H9 (cell line): Measurements from ENCODE around the gene PRR36. TPM values are rescaled to one million over a fixed set of nuclear protein-coding genes. Genes with fewer than 3 reads are reported as not detected.

Experiments
- DNase-seq: peaks from one replicate; pipeline ENCODE4 v3.0.0-alpha.2; 2017
- H2AFZ ChIP-seq: one replicate; pipeline ENCODE4 v1.6.1; 2013; ENCODE audit warnings: mild to moderate bottlenecking, low read length, control low read depth, moderate library complexity
- H2AK5ac ChIP-seq: 2 replicates; pipeline ENCODE4 v1.6.1; 2013; ENCODE audit warnings: low read length, control low read depth, mixed read lengths; ENCODE audit not compliant: insufficient read length
- H2BK120ac ChIP-seq: one replicate; pipeline ENCODE4 v1.6.1; 2013; ENCODE audit warnings: low read depth, mild to moderate bottlenecking, low read length, control low read depth, inconsistent platforms; ENCODE audit not compliant: poor library complexity, severe bottlenecking
- H2BK12ac ChIP-seq: 2 replicates; pipeline ENCODE4 v1.6.1; 2013; ENCODE audit warnings: low read length, control low read depth, mixed read lengths, low read depth; ENCODE audit not compliant: insufficient read length
- H2BK15ac ChIP-seq: 2 replicates; pipeline ENCODE4 v1.6.1; 2013; ENCODE audit warnings: low read depth, low read length, control low read depth
- H2BK20ac ChIP-seq: one replicate; pipeline ENCODE4 v1.6.1; 2013; ENCODE audit warnings: low read depth, mild to moderate bottlenecking, low read length, control low read depth, inconsistent platforms; ENCODE audit not compliant: poor library complexity, severe bottlenecking
- H2BK5ac ChIP-seq: 2 replicates; pipeline ENCODE4 v1.6.1; 2013; ENCODE audit warnings: low read length, control low read depth, mixed read lengths; ENCODE audit not compliant: insufficient read length
- H3K14ac ChIP-seq: 2 replicates; pipeline ENCODE4 v1.6.1; 2013; ENCODE audit warnings: low read length, control low read depth; ENCODE audit not compliant: insufficient read depth
- H3K18ac ChIP-seq: 2 replicates; pipeline ENCODE4 v1.6.1; 2013; ENCODE audit warnings: low read depth, mild to moderate bottlenecking, mixed read lengths, low read length, control low read depth; ENCODE audit not compliant: insufficient read length
- H3K23ac ChIP-seq: 2 replicates; pipeline ENCODE4 v1.6.1; 2013; ENCODE audit warnings: low read length, control low read depth, mixed read lengths, low read depth; ENCODE audit not compliant: insufficient read length
- H3K23me2 ChIP-seq: 2 replicates; pipeline ENCODE4 v1.6.1; 2013; ENCODE audit warnings: low read depth, mild to moderate bottlenecking, mixed read lengths, low read length, control low read depth; ENCODE audit not compliant: insufficient read length, poor library complexity, severe bottlenecking
- H3K27ac ChIP-seq: 2 replicates; pipeline ENCODE4 v1.5.1; 2013; ENCODE audit warnings: low read length, control low read depth, mixed read lengths, low read depth; ENCODE audit not compliant: insufficient read length
- H3K27me3 ChIP-seq: 2 replicates; pipeline ENCODE4 v1.6.1; 2013; ENCODE audit warnings: low read length, control low read depth, inconsistent platforms; ENCODE audit not compliant: insufficient read depth
- H3K4ac ChIP-seq: 2 replicates; pipeline ENCODE4 v1.6.1; 2013; ENCODE audit warnings: low read depth, mild to moderate bottlenecking, control low read depth, inconsistent platforms, low read length, moderate library complexity
- H3K4me1 ChIP-seq: 2 replicates; pipeline ENCODE4 v1.6.1; 2013; ENCODE audit warnings: low read length, control low read depth, inconsistent platforms; ENCODE audit not compliant: insufficient read depth
- H3K4me2 ChIP-seq: 2 replicates; pipeline ENCODE4 v1.6.1; 2013; ENCODE audit warnings: low read length, control low read depth, mixed read lengths; ENCODE audit not compliant: insufficient read length, insufficient read depth
- H3K56ac ChIP-seq: 2 replicates; pipeline ENCODE4 v1.6.1; 2013; ENCODE audit warnings: low read depth, mild to moderate bottlenecking, mixed read lengths, low read length, control low read depth; ENCODE audit not compliant: insufficient read length
- H3K79me1 ChIP-seq: 2 replicates; pipeline ENCODE4 v1.6.1; 2013; ENCODE audit warnings: low read depth, mild to moderate bottlenecking, moderate library complexity, low read length, control low read depth, inconsistent platforms; ENCODE audit not compliant: insufficient read depth, poor library complexity, severe bottlenecking
- H3K79me2 ChIP-seq: 2 replicates; pipeline ENCODE4 v1.6.1; 2013; ENCODE audit warnings: low read length, control low read depth, inconsistent platforms; ENCODE audit not compliant: insufficient read depth
- H3K9ac ChIP-seq: 2 replicates; pipeline ENCODE4 v1.6.1; 2013; ENCODE audit warnings: low read length, control low read depth, mixed read lengths; ENCODE audit not compliant: insufficient read length; ENCODE audit errors: extremely low read depth
- H3K9me3 ChIP-seq: one replicate; pipeline ENCODE4 v1.6.1; 2013; ENCODE audit warnings: low read depth, low read length, inconsistent platforms; ENCODE audit not compliant: control insufficient read depth
- H3T11ph ChIP-seq: one replicate; pipeline ENCODE4 v1.6.1; 2013; ENCODE audit warnings: mild to moderate bottlenecking, low read length, control low read depth, inconsistent platforms
- H4K20me1 ChIP-seq: one replicate; pipeline ENCODE4 v1.6.1; 2013; ENCODE audit not compliant: control insufficient read depth, insufficient read length, insufficient read depth
- H4K5ac ChIP-seq: 2 replicates; pipeline ENCODE4 v1.6.1; 2013; ENCODE audit warnings: low read depth, mild to moderate bottlenecking, mixed read lengths, low read length, control low read depth; ENCODE audit not compliant: insufficient read length
- H4K8ac ChIP-seq: replicated peaks from 2 replicates; pipeline ENCODE4 v1.6.1; 2013; ENCODE audit warnings: low read length, control low read depth, mixed read lengths, low read depth; ENCODE audit not compliant: insufficient read length
- H4K91ac ChIP-seq: 2 replicates; pipeline ENCODE4 v1.6.1; 2013; ENCODE audit warnings: low read depth, mild to moderate bottlenecking, moderate library complexity, mixed read lengths, low read length, control low read depth; ENCODE audit not compliant: insufficient read length
- H3K27ac Mint-ChIP-seq, 3 experiments: 2 replicates in 2 of 3; 3 replicates in 1 of 3; pipeline ENCODE4 v1.8.0; 2020 to 2021; ENCODE audit warnings: mixed read lengths in 3 of 3, mild to moderate bottlenecking in 1 of 3, moderate library complexity in 1 of 3
- H3K27me3 Mint-ChIP-seq: 2 replicates; pipeline ENCODE4 v1.8.0; 2021; ENCODE audit warnings: low read depth, mild to moderate bottlenecking, moderate library complexity, mixed read lengths
- H3K36me3 Mint-ChIP-seq, 3 experiments: 2 replicates in 2 of 3; 3 replicates in 1 of 3; pipeline ENCODE4 v1.8.0; 2020 to 2021; ENCODE audit warnings: low read depth in 3 of 3, mixed read lengths in 3 of 3; ENCODE audit not compliant: insufficient read depth in 1 of 3
- H3K4me1 Mint-ChIP-seq, 2 experiments: 2 replicates each; pipeline ENCODE4 v1.8.0; 2020; ENCODE audit warnings: mixed read lengths in 2 of 2
- H3K4me3 Mint-ChIP-seq, 2 experiments: 2 replicates in 1 of 2; 3 replicates in 1 of 2; pipeline ENCODE4 v1.8.0; 2020 to 2021; ENCODE audit warnings: mild to moderate bottlenecking in 2 of 2, mixed read lengths in 2 of 2, moderate library complexity in 1 of 2
- H3K9me3 Mint-ChIP-seq, 2 experiments: 2 replicates in 1 of 2; 3 replicates in 1 of 2; pipeline ENCODE4 v1.8.0; 2020; ENCODE audit warnings: mild to moderate bottlenecking in 2 of 2, mixed read lengths in 2 of 2, moderate library complexity in 1 of 2
- CTCF ChIP-seq: fragments of 200-600 bp; sonication (generic); conservative IDR thresholded peaks from 3 replicates; pipeline ENCODE4 v1.8.0; 2021; ENCODE audit warnings: antibody characterized with exemption, mild to moderate bottlenecking
- WGBS: extraction: QIAGEN DNeasy Blood & Tissue Kit; methylation state at CpG from one replicate; pipeline ENCODE4 v1.1.7; 2013; ENCODE audit warnings: missing lambda C conversion rate, low lambda C conversion rate, mixed read lengths; ENCODE audit not compliant: insufficient read length; ENCODE audit errors: extremely low coverage; 5-methylcytosine and 5-hydroxymethylcytosine counted together
- total RNA-seq: library from RNA; stranded (reverse); gene quantifications from 2 replicates; pipeline ENCODE4 v1.2.1, GENCODE V29; 2021

PRR36 gene
- total RNA-seq, 1 experiment from 2014 or later = 20.4 TPM

GRCh38 chr19:7898967-7899366 is 24.8 kb upstream of the PRR36 start:
- no peaks in the 10 kb centered on the region for H3K9me3 ChIP-seq
- no peak overlapping the region for H3K27ac ChIP-seq
- no peak overlapping the region for H3T11ph ChIP-seq
- H3K14ac ChIP-seq = no peak overlapping the region
- no peaks in the 10 kb centered on the region for H3K79me1 ChIP-seq
- no peak overlapping the region for H3K18ac ChIP-seq
- H3K23me2 ChIP-seq = peaks cover 9% of the 10 kb centered on the region
- H2BK15ac ChIP-seq = no peak overlapping the region
- H2BK12ac ChIP-seq = no peak overlapping the region
- H4K8ac ChIP-seq = no peak overlapping the region
- no peak overlapping the region for H3K4ac ChIP-seq
- Mint-ChIP-seq H3K27me3 (no peaks in the 10 kb centered on the region; the same call in 1 of the 2 replicates), H3K9me3 (no peaks in the 10 kb centered on the region; a peak in 1 of 5 replicates), H3K36me3 (peaks cover 7 to 13% (median 11%) of the 10 kb centered on the region in 3 experiments; a peak in 6 of 7 replicates), H3K4me1 (peaks cover 4 to 14% of the 10 kb centered on the region in 2 experiments), H3K27ac (no peak overlapping the region), H3K4me3 (no peak overlapping the region)
- H3K4me2 ChIP-seq = no peak overlapping the region
- H2AFZ ChIP-seq = no peak overlapping the region
- H3K79me2 ChIP-seq = no peaks in the 10 kb centered on the region
- H3K27me3 ChIP-seq = no peaks in the 10 kb centered on the region
- no peak overlapping the region for H4K5ac ChIP-seq
- DNase-seq = no peak
- H3K9ac ChIP-seq = no peak overlapping the region
- H2AK5ac ChIP-seq = no peak overlapping the region
- no peak overlapping the region for H3K23ac ChIP-seq
- no peak overlapping the region for H4K91ac ChIP-seq
- no peak overlapping the region for H2BK5ac ChIP-seq
- no peaks in the 10 kb centered on the region for H4K20me1 ChIP-seq
- TF ChIP-seq CTCF = no peak
- H3K4me1 ChIP-seq = no peaks in the 10 kb centered on the region
- no CpG with 5 or more reads among the region's 16 CpGs for WGBS
- no peak overlapping the region for H2BK120ac ChIP-seq
- H2BK20ac ChIP-seq = no peak overlapping the region
- H3K56ac ChIP-seq = no peak overlapping the region
